ENCODE measurements around the gene AFF2.
"Not testable (repeated sequence)": the region's sequence is repeated elsewhere in the genome, so short reads cannot be mapped to it uniquely, and the experiment has no call there.

AFF2 gene

GRCh38 chrX:148885203-148885602 is 384.8 kb downstream of the AFF2 start:
- Mint-ChIP-seq H3K4me1 (ENCODE audit: low read depth) (no peaks in the 10 kb centered on the region), H3K9me3 (ENCODE audit: low read depth) (no peaks in the 10 kb centered on the region), H3K27ac (no peak overlapping the region), H3K4me3 (no peak overlapping the region), H3K36me3 (peaks cover 3% of the 10 kb centered on the region), H3K27me3 (no peaks in the 10 kb centered on the region)

- no peaks in the 10 kb centered on the region for H3K9me3 Mint-ChIP-seq (ENCODE audit: low read depth)
- no peak overlapping the region for H3K4me3 Mint-ChIP-seq
- H3K27me3 Mint-ChIP-seq = no peaks in the 10 kb centered on the region
- no peaks in the 10 kb centered on the region for H3K4me1 Mint-ChIP-seq (ENCODE audit: low read depth)
- H3K27ac Mint-ChIP-seq = no peak overlapping the region
- no peaks in the 10 kb centered on the region for H3K36me3 Mint-ChIP-seq
These were observed 393.0 kb downstream of the AFF2 start for GRCh38 chrX:148893395-148893794.

GRCh38 chrX:148902581-148902980 is 402.2 kb downstream of the AFF2 start:
- Mint-ChIP-seq H3K4me3 (no peak overlapping the region), H3K4me1 (ENCODE audit: low read depth) (no peaks in the 10 kb centered on the region), H3K9me3 (ENCODE audit: low read depth) (peaks cover 5% of the 10 kb centered on the region), H3K27ac (no peak overlapping the region), H3K27me3 (no peaks in the 10 kb centered on the region), H3K36me3 (peaks cover 5% of the 10 kb centered on the region)

- H3K27ac Mint-ChIP-seq = no peak overlapping the region
- H3K27me3 Mint-ChIP-seq = no peaks in the 10 kb centered on the region
- peaks cover 5% of the 10 kb centered on the region for H3K9me3 Mint-ChIP-seq (ENCODE audit: low read depth)
- H3K4me3 Mint-ChIP-seq = no peak overlapping the region
- H3K36me3 Mint-ChIP-seq = peaks cover 5% of the 10 kb centered on the region
- H3K4me1 Mint-ChIP-seq (ENCODE audit: low read depth) = no peaks in the 10 kb centered on the region
These were observed 402.8 kb downstream of the AFF2 start for GRCh38 chrX:148903176-148903575.

GRCh38 chrX:148904421-148905111 is 404.1 kb downstream of the AFF2 start:
- Mint-ChIP-seq H3K4me1 (ENCODE audit: low read depth) (no peaks in the 10 kb centered on the region), H3K27me3 (no peaks in the 10 kb centered on the region), H3K27ac (no peak overlapping the region), H3K4me3 (no peak overlapping the region), H3K36me3 (peaks cover 5% of the 10 kb centered on the region), H3K9me3 (ENCODE audit: low read depth) (peaks cover 5% of the 10 kb centered on the region)

- H3K9me3 Mint-ChIP-seq (ENCODE audit: low read depth) = peaks cover 5% of the 10 kb centered on the region
- no peak overlapping the region for H3K27ac Mint-ChIP-seq
- no peak overlapping the region for H3K4me3 Mint-ChIP-seq
- no peaks in the 10 kb centered on the region for H3K27me3 Mint-ChIP-seq
- peaks cover 5% of the 10 kb centered on the region for H3K36me3 Mint-ChIP-seq
- H3K4me1 Mint-ChIP-seq (ENCODE audit: low read depth) = no peaks in the 10 kb centered on the region
These were observed 405.0 kb downstream of the AFF2 start for GRCh38 chrX:148905400-148905799.

- H3K4me3 Mint-ChIP-seq; H3K9me3 Mint-ChIP-seq (ENCODE audit: low read depth); H3K4me1 Mint-ChIP-seq (ENCODE audit: low read depth); H3K36me3 Mint-ChIP-seq; H3K27me3 Mint-ChIP-seq; H3K27ac Mint-ChIP-seq: not testable (repeated sequence)
These were observed 406.2 kb downstream of the AFF2 start for GRCh38 chrX:148906628-148907027.

GRCh38 chrX:148909758-148910157 is 409.3 kb downstream of the AFF2 start:
- Mint-ChIP-seq H3K9me3 (ENCODE audit: low read depth) (peaks cover 5% of the 10 kb centered on the region), H3K4me3 (no peak overlapping the region), H3K27me3 (no peaks in the 10 kb centered on the region), H3K4me1 (ENCODE audit: low read depth) (no peaks in the 10 kb centered on the region), H3K36me3 (peaks cover 5% of the 10 kb centered on the region), H3K27ac (no peak overlapping the region)

GRCh38 chrX:148913971-148914370 is 413.6 kb downstream of the AFF2 start:
- Mint-ChIP-seq H3K27ac (no peak overlapping the region), H3K27me3 (no peaks in the 10 kb centered on the region), H3K4me1 (ENCODE audit: low read depth) (no peaks in the 10 kb centered on the region), H3K9me3 (ENCODE audit: low read depth) (no peaks in the 10 kb centered on the region), H3K36me3 (no peaks in the 10 kb centered on the region), H3K4me3 (no peak overlapping the region)

GRCh38 chrX:148914783-148915182 is 414.4 kb downstream of the AFF2 start:
- H3K9me3 Mint-ChIP-seq (ENCODE audit: low read depth) = no peaks in the 10 kb centered on the region
- no peak overlapping the region for H3K4me3 Mint-ChIP-seq
- H3K27ac Mint-ChIP-seq = no peak overlapping the region
- no peaks in the 10 kb centered on the region for H3K36me3 Mint-ChIP-seq
- H3K4me1 Mint-ChIP-seq (ENCODE audit: low read depth) = no peaks in the 10 kb centered on the region
- H3K27me3 Mint-ChIP-seq = no peaks in the 10 kb centered on the region

- Mint-ChIP-seq H3K27me3 (no peaks in the 10 kb centered on the region), H3K36me3 (no peaks in the 10 kb centered on the region), H3K9me3 (ENCODE audit: low read depth) (no peaks in the 10 kb centered on the region), H3K4me1 (ENCODE audit: low read depth) (no peaks in the 10 kb centered on the region), H3K27ac (no peak overlapping the region), H3K4me3 (no peak overlapping the region)
These were observed 415.1 kb downstream of the AFF2 start for GRCh38 chrX:148915474-148915873.

- no peak overlapping the region for H3K4me3 Mint-ChIP-seq
- H3K27me3 Mint-ChIP-seq = no peaks in the 10 kb centered on the region
- H3K36me3 Mint-ChIP-seq = no peaks in the 10 kb centered on the region
- no peaks in the 10 kb centered on the region for H3K9me3 Mint-ChIP-seq (ENCODE audit: low read depth)
- no peak overlapping the region for H3K27ac Mint-ChIP-seq
- no peaks in the 10 kb centered on the region for H3K4me1 Mint-ChIP-seq (ENCODE audit: low read depth)
These were observed 417.0 kb downstream of the AFF2 start for GRCh38 chrX:148917441-148917840.

GRCh38 chrX:148923631-148924030 is 423.2 kb downstream of the AFF2 start:
- Mint-ChIP-seq H3K4me3 (no peak overlapping the region), H3K9me3 (ENCODE audit: low read depth) (no peaks in the 10 kb centered on the region), H3K27me3 (no peaks in the 10 kb centered on the region), H3K27ac (no peak overlapping the region), H3K4me1 (ENCODE audit: low read depth) (no peaks in the 10 kb centered on the region), H3K36me3 (no peaks in the 10 kb centered on the region)

GRCh38 chrX:148926371-148926770 is 426.0 kb downstream of the AFF2 start:
- Mint-ChIP-seq H3K27ac (no peak overlapping the region), H3K36me3 (no peaks in the 10 kb centered on the region), H3K27me3 (no peaks in the 10 kb centered on the region), H3K4me1 (ENCODE audit: low read depth) (no peaks in the 10 kb centered on the region), H3K9me3 (ENCODE audit: low read depth) (no peaks in the 10 kb centered on the region), H3K4me3 (no peak overlapping the region)

GRCh38 chrX:148928811-148929210 is 428.4 kb downstream of the AFF2 start:
- Mint-ChIP-seq H3K36me3 (no peaks in the 10 kb centered on the region), H3K27me3 (no peaks in the 10 kb centered on the region)

GRCh38 chrX:148929686-148930085 is 429.3 kb downstream of the AFF2 start:
- Mint-ChIP-seq H3K27ac (no peak overlapping the region), H3K4me1 (ENCODE audit: low read depth) (no peaks in the 10 kb centered on the region), H3K36me3 (no peaks in the 10 kb centered on the region), H3K27me3 (no peaks in the 10 kb centered on the region), H3K4me3 (no peak overlapping the region), H3K9me3 (ENCODE audit: low read depth) (no peaks in the 10 kb centered on the region)

More at GRCh38 chrX:148928811-148929210, 428.4 kb downstream of the AFF2 start:
- Mint-ChIP-seq H3K4me1 (ENCODE audit: low read depth) (no peaks in the 10 kb centered on the region), H3K27ac (no peak overlapping the region), H3K9me3 (ENCODE audit: low read depth) (no peaks in the 10 kb centered on the region), H3K4me3 (no peak overlapping the region)

Data from activated naive CD8-positive, alpha-beta T cell (primary cell).